Nephron progenitor cell (in vitro differentiated cells): ENCODE measurements around the gene NDUFB2.

Source experiments
- DNase-seq: peaks from one replicate; pipeline ENCODE4 v3.0.0; 2021
- H3K27ac Mint-ChIP-seq: 2 replicates; pipeline ENCODE4 v1.8.0; 2021; ENCODE audit warnings: mild to moderate bottlenecking, moderate library complexity, mixed read lengths
- H3K27me3 Mint-ChIP-seq: 2 replicates; pipeline ENCODE4 v1.8.0; 2021; ENCODE audit warnings: mild to moderate bottlenecking, low read depth, mixed read lengths; ENCODE audit not compliant: poor library complexity
- H3K36me3 Mint-ChIP-seq: 2 replicates; pipeline ENCODE4 v1.8.0; 2021; ENCODE audit warnings: low read depth, mixed read lengths
- H3K4me1 Mint-ChIP-seq: 2 replicates; pipeline ENCODE4 v1.8.0; 2021; ENCODE audit warnings: mixed read lengths
- H3K4me3 Mint-ChIP-seq: 2 replicates; pipeline ENCODE4 v1.8.0; 2021; ENCODE audit warnings: mild to moderate bottlenecking, moderate library complexity, mixed read lengths
- H3K9me3 Mint-ChIP-seq: 2 replicates; pipeline ENCODE4 v1.8.0; 2021; ENCODE audit warnings: mild to moderate bottlenecking, moderate library complexity, mixed read lengths
- CTCF ChIP-seq: fragments of 200-600 bp; sonication (generic); IDR thresholded peaks from 2 replicates; pipeline ENCODE4 v1.5.0; 2021; ENCODE audit warnings: antibody characterized with exemption

The NDUFB2 gene

GRCh38 chr7:140745266-140746058 is 49.0 kb downstream of the NDUFB2 start:
- no peak overlapping the region for H3K4me3 Mint-ChIP-seq
- H3K27ac Mint-ChIP-seq = no peak overlapping the region
- peaks cover 24% of the 10 kb centered on the region for H3K36me3 Mint-ChIP-seq
- no peaks in the 10 kb centered on the region for H3K9me3 Mint-ChIP-seq
- H3K27me3 Mint-ChIP-seq = no peaks in the 10 kb centered on the region
- TF ChIP-seq CTCF = no peak
- H3K4me1 Mint-ChIP-seq = peaks cover 16% of the 10 kb centered on the region
- DNase-seq = no peak

- peaks cover 25% of the 10 kb centered on the region for H3K36me3 Mint-ChIP-seq
- no peak for TF ChIP-seq CTCF
- no peak overlapping the region for H3K27ac Mint-ChIP-seq
- no peak overlapping the region for H3K4me3 Mint-ChIP-seq
- no peaks in the 10 kb centered on the region for H3K27me3 Mint-ChIP-seq
- DNase-seq = no peak
- H3K9me3 Mint-ChIP-seq = no peaks in the 10 kb centered on the region
- H3K4me1 Mint-ChIP-seq = peaks cover 8% of the 10 kb centered on the region
Measured at GRCh38 chr7:140746751-140747150, 50.2 kb downstream of the NDUFB2 start.

- no peak overlapping the region for H3K27ac Mint-ChIP-seq
- DNase-seq = no peak
- no peaks in the 10 kb centered on the region for H3K4me1 Mint-ChIP-seq
- no peak for TF ChIP-seq CTCF
- no peak overlapping the region for H3K4me3 Mint-ChIP-seq
- peaks cover 33% of the 10 kb centered on the region for H3K36me3 Mint-ChIP-seq
- H3K27me3 Mint-ChIP-seq = no peaks in the 10 kb centered on the region
- no peaks in the 10 kb centered on the region for H3K9me3 Mint-ChIP-seq
Measured at GRCh38 chr7:140752533-140752932, 56.0 kb downstream of the NDUFB2 start.

- Mint-ChIP-seq H3K4me1 (no peaks in the 10 kb centered on the region), H3K36me3 (peaks cover 52% of the 10 kb centered on the region), H3K27ac (no peak overlapping the region), H3K9me3 (peaks cover 2% of the 10 kb centered on the region), H3K4me3 (no peak overlapping the region), H3K27me3 (no peaks in the 10 kb centered on the region)
- TF ChIP-seq CTCF = no peak
- no peak for DNase-seq
Measured at GRCh38 chr7:140754506-140754905, 58.0 kb downstream of the NDUFB2 start.
